Loucy (cell line): Measurements from ENCODE around the gene KSR2.

ENCODE experiments used
- H2AFZ ChIP-seq: fragments of 200-600 bp; sonication (generic); 2 replicates; pipeline ENCODE4 v1.6.0; 2016; ENCODE audit warnings: antibody characterized with exemption, mild to moderate bottlenecking, low read length, moderate library complexity
- H3F3A ChIP-seq: fragments of 200-600 bp; 2 replicates; pipeline ENCODE4 v1.6.0; 2016; ENCODE audit warnings: antibody characterized with exemption, low read depth, mild to moderate bottlenecking
- H3K27me3 ChIP-seq: fragments of 200-600 bp; sonication (generic); 2 replicates; pipeline ENCODE4 v1.6.1; 2014; ENCODE audit warnings: low read length, mild to moderate bottlenecking; ENCODE audit not compliant: insufficient read depth, poor library complexity, severe bottlenecking
- H3K36me3 ChIP-seq: fragments of 200-600 bp; sonication (generic); 2 replicates; pipeline ENCODE4 v1.6.1; 2016; ENCODE audit warnings: low read length; ENCODE audit not compliant: insufficient read depth
- H3K4me1 ChIP-seq: fragments of 200-600 bp; sonication (generic); 2 replicates; pipeline ENCODE4 v1.5.1; 2014; ENCODE audit warnings: low read length, mild to moderate bottlenecking; ENCODE audit not compliant: insufficient read depth, poor library complexity, severe bottlenecking
- H3K4me2 ChIP-seq: fragments of 200-600 bp; sonication (generic); 2 replicates; pipeline ENCODE4 v1.6.0; 2014; ENCODE audit warnings: antibody characterized with exemption, low read length, low read depth, mild to moderate bottlenecking; ENCODE audit not compliant: poor library complexity, severe bottlenecking
- H3K4me3 ChIP-seq: fragments of 200-600 bp; sonication (generic); 2 replicates; pipeline ENCODE4 v1.5.1; 2014; ENCODE audit warnings: low read length, mild to moderate bottlenecking, mixed read lengths; ENCODE audit not compliant: poor library complexity, severe bottlenecking
- H3K79me2 ChIP-seq: fragments of 200-600 bp; sonication (generic); 2 replicates; pipeline ENCODE4 v1.6.1; 2014; ENCODE audit warnings: low read length; ENCODE audit not compliant: insufficient read depth
- H3K9ac ChIP-seq: fragments of 200-600 bp; sonication (generic); 2 replicates; pipeline ENCODE4 v1.6.0; 2014; ENCODE audit warnings: mild to moderate bottlenecking, low read depth, low read length, moderate library complexity; ENCODE audit not compliant: poor library complexity, severe bottlenecking
- H3K9me2 ChIP-seq: fragments of 200-600 bp; sonication (generic); replicated peaks from 2 replicates; pipeline ENCODE4 v1.6.1; 2016; ENCODE audit warnings: low read depth, low read length, mixed read lengths
- H3K9me3 ChIP-seq: fragments of 200-600 bp; sonication (generic); 2 replicates; pipeline ENCODE4 v1.6.1; 2014; ENCODE audit warnings: mild to moderate bottlenecking, antibody characterized with exemption, low read length, low read depth; ENCODE audit not compliant: insufficient read depth
- H4K20me1 ChIP-seq: fragments of 200-600 bp; sonication (generic); 2 replicates; pipeline ENCODE4 v1.6.0; 2014; ENCODE audit warnings: antibody characterized with exemption, low read length, mild to moderate bottlenecking; ENCODE audit not compliant: insufficient read depth, poor library complexity, severe bottlenecking
- EZH2phosphoT487 ChIP-seq: fragments of 200-600 bp; IDR thresholded peaks from 2 replicates; pipeline ENCODE4 v1.6.1; 2018; ENCODE audit warnings: antibody characterized with exemption, mild to moderate bottlenecking, moderate library complexity, borderline replicate concordance
- TF ChIP-seq, protein P1 (sequence below): fragments of 200-600 bp; sonication (generic); conservative IDR thresholded peaks from 2 replicates; pipeline ENCODE4 v1.5.1; 2014; ENCODE audit warnings: mild to moderate bottlenecking, antibody characterized with exemption, low read length

KSR2 gene

DNA sequence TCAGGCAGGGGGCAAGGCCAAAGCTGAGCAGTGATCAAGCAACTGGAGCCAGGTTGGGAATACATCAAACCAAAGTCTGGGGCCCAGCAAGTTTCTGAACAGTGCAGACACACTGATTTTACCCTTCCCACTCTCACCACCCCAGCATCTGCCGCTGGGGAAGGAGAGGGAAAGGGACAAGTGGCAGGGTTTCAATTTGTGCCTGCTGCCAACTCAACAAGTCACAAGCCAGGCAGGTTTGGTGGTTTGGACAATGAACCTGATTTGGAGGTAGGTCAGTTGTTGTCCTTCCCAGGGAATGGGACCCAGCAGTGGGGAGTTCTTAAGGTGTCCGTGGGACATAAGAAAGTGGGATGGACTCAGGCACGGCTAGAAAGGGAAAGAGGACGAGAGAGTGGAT is 455.4 kb downstream of the KSR2 start:
- Histone ChIP-seq H3K9ac (no peak overlapping the region), H4K20me1 (no peaks in the 10 kb centered on the region), H3K4me2 (no peak overlapping the region), H3K27me3 (no peaks in the 10 kb centered on the region), H3K4me3 (no peak overlapping the region), H3F3A (no peaks in the 10 kb centered on the region), H2AFZ (no peak overlapping the region), H3K36me3 (no peaks in the 10 kb centered on the region), H3K9me2 (no peaks in the 10 kb centered on the region), H3K79me2 (no peaks in the 10 kb centered on the region), H3K9me3 (no peaks in the 10 kb centered on the region), H3K4me1 (no peaks in the 10 kb centered on the region)
- TF ChIP-seq EZH2phosphoT487: no peak
- TF ChIP-seq, protein P1, sequence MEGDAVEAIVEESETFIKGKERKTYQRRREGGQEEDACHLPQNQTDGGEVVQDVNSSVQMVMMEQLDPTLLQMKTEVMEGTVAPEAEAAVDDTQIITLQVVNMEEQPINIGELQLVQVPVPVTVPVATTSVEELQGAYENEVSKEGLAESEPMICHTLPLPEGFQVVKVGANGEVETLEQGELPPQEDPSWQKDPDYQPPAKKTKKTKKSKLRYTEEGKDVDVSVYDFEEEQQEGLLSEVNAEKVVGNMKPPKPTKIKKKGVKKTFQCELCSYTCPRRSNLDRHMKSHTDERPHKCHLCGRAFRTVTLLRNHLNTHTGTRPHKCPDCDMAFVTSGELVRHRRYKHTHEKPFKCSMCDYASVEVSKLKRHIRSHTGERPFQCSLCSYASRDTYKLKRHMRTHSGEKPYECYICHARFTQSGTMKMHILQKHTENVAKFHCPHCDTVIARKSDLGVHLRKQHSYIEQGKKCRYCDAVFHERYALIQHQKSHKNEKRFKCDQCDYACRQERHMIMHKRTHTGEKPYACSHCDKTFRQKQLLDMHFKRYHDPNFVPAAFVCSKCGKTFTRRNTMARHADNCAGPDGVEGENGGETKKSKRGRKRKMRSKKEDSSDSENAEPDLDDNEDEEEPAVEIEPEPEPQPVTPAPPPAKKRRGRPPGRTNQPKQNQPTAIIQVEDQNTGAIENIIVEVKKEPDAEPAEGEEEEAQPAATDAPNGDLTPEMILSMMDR: no peak

DNA sequence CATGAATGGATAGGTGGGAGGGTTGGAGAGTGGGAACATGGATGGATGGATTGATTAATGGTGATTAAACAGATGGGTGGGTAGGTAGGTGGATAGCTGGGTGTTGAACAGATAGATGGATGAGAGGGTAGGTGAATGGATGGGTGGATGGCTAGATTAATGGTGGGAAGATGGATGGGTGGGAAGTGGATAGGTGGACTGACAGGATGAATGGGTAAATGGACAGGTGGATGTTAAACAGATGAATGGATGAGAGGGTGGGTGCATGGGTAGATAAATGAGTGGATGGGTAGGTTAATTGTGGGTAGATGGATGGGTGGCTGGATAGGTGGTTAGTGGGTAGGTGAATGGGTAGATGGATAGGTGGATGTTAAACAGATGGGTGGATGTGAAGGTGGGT is 460.3 kb downstream of the KSR2 start:
- no peaks in the 10 kb centered on the region for H3K9me2 ChIP-seq
- H2AFZ ChIP-seq: no peak overlapping the region
- H3K9ac ChIP-seq: no peak overlapping the region
- H3K79me2 ChIP-seq: no peaks in the 10 kb centered on the region
- no peak for TF ChIP-seq EZH2phosphoT487
- TF ChIP-seq, protein P1: no peak
- H3K4me1 ChIP-seq: no peaks in the 10 kb centered on the region
- no peaks in the 10 kb centered on the region for H3F3A ChIP-seq
- no peaks in the 10 kb centered on the region for H3K9me3 ChIP-seq
- no peaks in the 10 kb centered on the region for H4K20me1 ChIP-seq
- H3K36me3 ChIP-seq: no peaks in the 10 kb centered on the region
- H3K4me2 ChIP-seq: no peak overlapping the region
- H3K27me3 ChIP-seq: no peaks in the 10 kb centered on the region
- H3K4me3 ChIP-seq: no peak overlapping the region

DNA sequence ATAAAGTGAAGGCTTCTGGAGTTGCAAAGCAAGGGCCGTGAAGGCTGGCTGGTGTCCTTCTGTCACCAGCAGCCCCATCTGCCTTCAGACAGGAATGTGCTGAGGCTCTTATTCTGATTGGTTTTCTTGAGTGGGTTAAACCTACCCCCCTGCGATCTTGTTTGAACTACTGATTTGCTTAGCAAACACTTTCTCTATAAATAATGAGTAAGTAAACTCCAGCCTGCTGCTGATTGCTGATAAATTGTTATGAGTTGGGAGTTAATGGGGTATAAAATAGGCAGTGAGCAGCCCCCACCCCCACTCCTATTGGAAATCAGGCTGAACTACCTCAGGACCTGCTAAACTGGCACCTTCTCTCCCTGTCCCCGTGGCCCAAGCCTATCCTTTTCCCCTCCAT is 461.2 kb downstream of the KSR2 start:
- Histone ChIP-seq H2AFZ (no peak overlapping the region), H3K79me2 (no peaks in the 10 kb centered on the region), H3K9me3 (no peaks in the 10 kb centered on the region), H3K4me3 (no peak overlapping the region), H4K20me1 (no peaks in the 10 kb centered on the region), H3F3A (no peaks in the 10 kb centered on the region), H3K4me1 (no peaks in the 10 kb centered on the region), H3K9me2 (no peaks in the 10 kb centered on the region), H3K36me3 (no peaks in the 10 kb centered on the region), H3K4me2 (no peak overlapping the region), H3K9ac (no peak overlapping the region), H3K27me3 (no peaks in the 10 kb centered on the region)
- TF ChIP-seq, protein P1: no peak
- TF ChIP-seq EZH2phosphoT487: no peak
